Measurements from ENCODE around the gene CPB2.

CPB2 gene, protein sequence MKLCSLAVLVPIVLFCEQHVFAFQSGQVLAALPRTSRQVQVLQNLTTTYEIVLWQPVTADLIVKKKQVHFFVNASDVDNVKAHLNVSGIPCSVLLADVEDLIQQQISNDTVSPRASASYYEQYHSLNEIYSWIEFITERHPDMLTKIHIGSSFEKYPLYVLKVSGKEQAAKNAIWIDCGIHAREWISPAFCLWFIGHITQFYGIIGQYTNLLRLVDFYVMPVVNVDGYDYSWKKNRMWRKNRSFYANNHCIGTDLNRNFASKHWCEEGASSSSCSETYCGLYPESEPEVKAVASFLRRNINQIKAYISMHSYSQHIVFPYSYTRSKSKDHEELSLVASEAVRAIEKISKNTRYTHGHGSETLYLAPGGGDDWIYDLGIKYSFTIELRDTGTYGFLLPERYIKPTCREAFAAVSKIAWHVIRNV

DNA sequence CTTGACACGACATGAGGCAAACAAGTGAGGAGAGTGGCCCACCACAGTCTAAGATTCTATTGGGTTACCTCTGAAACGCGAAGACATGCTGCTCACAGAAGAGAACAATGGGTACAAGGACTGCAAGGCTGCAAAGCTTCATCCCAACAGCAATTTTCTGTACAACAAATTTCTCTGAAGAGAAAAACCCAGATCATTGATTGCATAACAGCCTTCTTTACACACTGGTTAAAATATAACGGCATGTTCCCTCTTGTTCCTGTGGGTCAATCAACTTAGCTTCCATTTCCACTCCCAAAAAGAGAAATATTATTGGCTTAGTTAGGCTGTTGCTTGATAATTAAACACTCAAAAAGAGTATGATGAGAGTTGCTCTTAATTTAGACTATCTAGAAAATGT, at the start of gene CPB2:
Gene CPB2 (minus strand): TSS at position 166 of the 400 bp plus-strand sequence. CDS start 24 bp downstream, at position 142.
- in situ Hi-C loops (cut with MboI; ENCODE audit: low sequenced_read_pairs): no loop called here

DNA sequence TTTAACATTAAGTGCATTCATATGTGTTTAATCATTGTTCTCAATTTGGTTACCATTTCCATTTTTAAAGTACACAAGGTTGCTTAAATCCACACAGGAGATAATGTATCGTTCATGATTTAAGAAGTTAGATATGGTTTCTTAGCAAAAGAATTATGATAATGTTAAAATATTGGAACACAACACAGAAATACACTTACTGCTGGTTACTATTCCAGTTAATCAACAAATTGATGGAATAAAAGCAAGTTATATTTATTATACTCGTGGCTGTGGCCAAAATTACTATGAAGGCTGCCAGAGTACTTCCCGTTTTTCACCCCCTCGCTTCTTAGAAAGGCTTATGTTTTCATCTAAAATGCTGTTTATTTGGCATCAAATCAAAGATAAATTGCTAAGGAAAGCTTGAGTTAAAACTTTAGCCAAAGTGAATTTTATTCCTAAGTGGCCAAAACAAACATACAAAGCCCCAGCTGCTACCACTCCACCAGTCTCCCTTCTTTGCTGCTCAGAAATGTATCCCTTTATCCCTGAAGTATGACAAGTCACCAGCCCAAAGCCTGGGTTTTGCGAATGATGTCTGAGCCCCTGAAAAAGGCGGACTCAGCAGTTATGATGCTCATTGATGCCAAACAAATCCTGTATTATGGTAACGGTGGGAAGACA, 49.4 kb upstream of the CPB2 start:
- in situ Hi-C loops (cut with MboI; ENCODE audit: low sequenced_read_pairs): loop anchor here (25.0 kb wide), 1 partner anchor 133 kb away; no protein-coding TSS in a partner anchor

DNA sequence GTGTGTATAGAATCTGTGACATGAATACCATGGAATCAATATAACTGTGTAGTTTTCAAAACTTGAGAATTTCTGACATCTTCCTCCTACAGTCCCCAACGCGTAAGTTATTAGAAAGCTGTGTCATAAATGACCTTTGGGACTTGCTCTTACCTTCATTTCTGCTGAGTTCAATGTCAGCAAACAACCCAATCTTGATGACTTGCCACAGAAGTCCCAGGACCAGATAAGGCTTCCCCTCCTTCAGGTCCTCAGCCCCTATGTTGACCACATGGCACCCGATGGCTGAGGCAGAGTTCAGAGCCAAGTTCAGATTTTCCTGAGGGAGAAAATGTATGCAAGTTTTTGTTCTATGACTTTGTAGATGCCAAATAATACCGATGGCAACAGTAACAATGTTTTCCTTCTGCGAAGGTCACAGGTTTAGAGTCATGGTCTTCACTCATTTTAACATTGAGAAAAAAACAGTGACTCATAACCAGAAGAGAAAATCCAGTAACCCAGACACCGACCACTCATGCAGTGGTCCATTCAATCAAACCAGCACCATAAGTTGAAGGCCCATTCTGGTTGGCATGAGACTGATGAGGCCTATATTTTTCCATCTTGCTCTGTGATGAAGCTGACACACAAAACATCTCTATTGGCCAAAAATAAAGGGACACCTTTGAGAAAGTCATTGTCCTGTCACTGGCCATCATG, 47.9 kb upstream of the CPB2 start:
- in situ Hi-C loops (cut with MboI; ENCODE audit: low sequenced_read_pairs): loop anchor here (25.0 kb wide), 1 partner anchor 135 kb away; no protein-coding TSS in a partner anchor

DNA sequence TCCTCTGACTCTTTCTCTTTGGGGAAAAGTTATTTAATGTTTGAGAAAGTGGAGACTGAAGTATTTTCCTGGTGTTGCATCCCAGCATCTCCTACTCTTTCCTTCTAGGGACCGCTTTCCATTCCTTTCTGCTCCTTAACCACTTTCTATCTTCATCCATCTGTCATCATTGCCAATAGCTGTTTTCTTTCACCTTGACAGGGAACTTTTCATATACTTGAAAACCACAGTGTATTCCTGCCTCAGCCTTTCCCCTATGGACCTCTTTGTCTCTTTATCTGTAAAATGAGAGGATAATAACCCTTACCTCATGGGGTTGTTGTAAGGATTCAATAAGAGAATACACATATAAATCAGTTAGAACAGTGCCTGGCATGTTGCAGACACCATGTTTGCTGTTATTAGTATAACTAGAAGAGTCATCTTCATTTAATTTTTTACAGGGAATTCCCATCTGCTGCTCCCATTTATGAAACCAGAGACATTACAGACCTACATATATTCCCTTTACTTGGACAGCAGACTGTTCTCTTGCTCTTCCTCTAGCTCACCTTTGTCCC, 45.4 kb upstream of the CPB2 start:
- in situ Hi-C loops (cut with MboI; ENCODE audit: low sequenced_read_pairs): loop anchor here (25.0 kb wide), 1 partner anchor 137 kb away; no protein-coding TSS in a partner anchor

DNA sequence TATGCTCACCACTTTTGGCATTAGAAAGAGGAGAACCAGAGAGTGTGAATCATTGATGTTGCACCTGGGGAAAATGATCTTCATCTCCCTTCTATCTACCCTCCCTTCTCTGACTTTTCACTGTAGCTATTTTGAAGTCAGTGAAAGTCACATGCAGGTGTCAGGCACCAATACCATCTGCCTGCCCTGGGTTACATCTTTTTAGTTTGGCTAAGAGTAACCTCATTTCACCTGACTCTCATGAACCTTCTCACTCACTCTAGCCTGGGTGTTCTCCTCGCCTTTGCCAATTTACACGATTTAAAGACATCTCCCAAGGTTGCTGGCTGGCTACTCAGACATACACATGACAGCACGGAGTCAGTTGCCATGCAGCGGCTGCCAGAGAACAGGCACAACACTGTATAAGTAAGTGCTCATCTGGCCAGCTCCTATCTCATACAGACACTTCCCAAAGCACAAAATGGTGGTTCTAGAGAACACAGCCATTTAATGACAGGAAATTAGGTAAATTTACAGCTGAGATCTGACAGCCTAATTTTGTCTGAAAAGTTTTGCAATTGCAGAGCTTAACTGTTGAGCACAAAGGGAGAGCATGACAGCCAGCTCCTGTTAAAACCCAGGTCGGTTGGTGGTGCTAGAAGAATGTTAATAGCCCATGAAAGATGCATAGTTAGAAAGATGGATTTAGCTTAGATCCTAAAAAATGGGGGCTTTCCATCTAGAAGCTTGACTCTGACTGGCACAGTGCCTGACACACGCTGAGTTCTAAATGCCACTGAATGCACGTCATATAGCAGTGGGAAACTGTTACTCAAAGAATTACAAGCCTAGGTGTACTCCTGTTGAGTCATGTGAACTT, 44.7 kb upstream of the CPB2 start:
- in situ Hi-C loops (cut with MboI; ENCODE audit: low sequenced_read_pairs): loop anchor here (25.0 kb wide), 1 partner anchor 138 kb away; no protein-coding TSS in a partner anchor

DNA sequence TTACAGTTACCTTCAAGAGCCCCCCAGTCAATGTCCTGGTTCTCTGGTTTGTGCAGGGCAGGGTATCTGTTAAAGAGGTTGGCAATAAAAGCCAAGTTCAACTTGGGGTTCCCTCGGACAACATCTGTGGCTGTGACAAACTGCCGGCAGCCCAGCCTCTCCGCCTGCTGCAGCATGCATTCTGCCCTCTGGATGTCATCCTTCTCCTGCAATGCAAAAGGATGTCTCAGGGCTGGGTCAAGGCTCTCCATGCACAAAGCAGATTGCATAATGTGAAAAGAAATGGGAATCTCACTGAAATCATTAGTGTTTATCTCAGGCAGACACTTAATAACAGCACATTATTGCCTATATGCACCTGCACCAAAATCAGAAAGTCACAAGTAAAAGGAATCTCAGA, 42.1 kb upstream of the CPB2 start:
- in situ Hi-C loops (cut with MboI; ENCODE audit: low sequenced_read_pairs): no loop called here

DNA sequence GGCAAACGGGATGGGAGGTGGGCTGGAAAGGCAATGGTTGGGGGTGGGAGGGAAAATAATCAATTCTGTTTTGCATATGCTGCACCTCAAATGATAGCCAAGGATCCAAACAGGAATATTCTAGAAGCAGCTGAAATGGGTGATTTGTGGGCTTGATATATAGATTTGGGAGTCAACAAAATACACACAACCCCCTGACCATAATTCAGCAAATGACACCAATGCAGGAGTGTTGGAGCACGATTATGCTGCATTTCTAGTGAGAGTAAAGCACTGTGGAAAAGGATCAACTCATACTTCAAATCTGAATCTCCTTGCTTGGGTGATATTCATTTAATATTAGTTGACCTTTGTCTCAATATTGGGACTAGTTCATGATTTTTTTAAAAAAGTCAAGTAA, 41.1 kb upstream of the CPB2 start:
- in situ Hi-C loops (cut with MboI; ENCODE audit: low sequenced_read_pairs): no loop called here

DNA sequence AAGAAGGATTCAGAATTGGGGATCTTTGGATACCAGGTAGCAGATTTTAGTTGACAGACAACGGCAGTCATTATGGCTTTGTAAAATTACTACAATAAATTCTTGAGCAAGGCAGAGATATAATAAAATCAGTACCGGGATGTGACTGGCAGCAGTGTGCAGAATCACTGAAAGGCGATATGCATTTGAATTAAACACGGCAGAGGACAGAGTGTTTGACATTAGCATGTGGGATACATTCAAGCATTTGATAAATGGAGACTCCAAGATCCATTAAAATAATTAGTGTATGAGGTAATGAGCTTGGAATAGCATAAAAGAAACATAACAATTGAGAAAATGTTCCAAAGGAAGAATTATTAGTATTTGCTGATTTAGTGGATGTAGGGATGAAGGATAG, 40.3 kb upstream of the CPB2 start:
- in situ Hi-C loops (cut with MboI; ENCODE audit: low sequenced_read_pairs): no loop called here

DNA sequence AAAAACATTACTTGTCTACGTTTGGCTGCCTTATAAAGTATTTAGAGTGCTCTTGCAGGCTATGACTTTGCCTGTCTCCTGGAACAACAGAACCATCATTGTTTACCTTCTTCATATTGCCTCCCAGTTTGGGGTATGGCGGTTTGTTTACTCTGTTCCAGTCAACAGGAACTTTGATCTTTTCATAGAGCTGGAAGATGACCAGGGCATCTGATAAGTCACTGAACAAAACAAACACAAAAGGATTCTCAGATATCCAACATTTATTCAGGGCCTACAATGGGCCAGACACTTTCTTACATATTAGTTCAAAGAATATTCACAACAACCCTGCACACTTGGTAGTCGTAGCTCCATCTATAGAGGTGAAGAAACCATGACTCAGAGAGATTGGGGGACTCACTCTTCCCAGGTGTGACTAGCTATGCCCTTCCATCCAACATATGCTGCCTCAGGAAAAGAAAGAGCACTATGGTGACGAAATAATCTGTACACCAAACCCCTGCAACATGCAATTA, 38.4 kb upstream of the CPB2 start:
- in situ Hi-C loops (cut with MboI; ENCODE audit: low sequenced_read_pairs): no loop called here

DNA sequence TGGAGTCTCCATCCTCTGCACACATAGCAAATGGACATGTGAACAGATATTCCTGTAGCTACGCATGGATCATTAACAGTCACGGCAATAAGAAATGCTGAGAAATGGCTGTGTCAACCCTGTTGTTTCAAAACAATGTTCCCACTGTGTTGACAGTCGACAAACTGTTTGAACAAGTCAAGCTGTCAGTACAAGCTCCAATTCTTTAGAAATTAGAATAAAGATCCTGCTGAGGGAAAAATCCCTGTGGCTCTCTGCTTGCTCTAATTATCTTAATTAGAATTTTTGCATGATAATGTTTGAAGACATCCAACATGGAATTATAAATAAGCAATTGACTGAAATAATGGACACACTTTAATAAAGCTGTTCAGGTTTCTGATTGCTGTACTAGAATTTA, 37.9 kb upstream of the CPB2 start:
- in situ Hi-C loops (cut with MboI; ENCODE audit: low sequenced_read_pairs): no loop called here

DNA sequence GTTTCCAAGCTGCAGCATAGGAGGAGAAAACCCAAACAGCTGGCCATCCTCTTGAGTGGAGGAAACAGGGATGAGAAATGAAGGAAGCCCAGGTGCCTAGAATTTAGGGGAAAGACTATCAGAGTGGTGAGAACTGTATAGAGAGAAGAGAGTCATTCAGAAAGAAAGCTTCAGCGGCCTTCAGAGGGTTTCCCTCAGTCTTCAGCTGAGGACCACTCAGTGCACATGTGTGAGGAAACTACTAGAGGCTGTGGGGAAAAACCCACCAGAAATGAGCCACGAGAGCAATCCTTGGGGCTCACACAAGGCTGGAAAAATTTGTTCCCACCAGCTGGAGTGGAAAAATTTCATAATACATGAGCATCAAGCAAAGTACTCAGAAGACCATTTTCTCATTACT, 35.2 kb upstream of the CPB2 start:
- in situ Hi-C loops (cut with MboI; ENCODE audit: low sequenced_read_pairs): no loop called here

DNA sequence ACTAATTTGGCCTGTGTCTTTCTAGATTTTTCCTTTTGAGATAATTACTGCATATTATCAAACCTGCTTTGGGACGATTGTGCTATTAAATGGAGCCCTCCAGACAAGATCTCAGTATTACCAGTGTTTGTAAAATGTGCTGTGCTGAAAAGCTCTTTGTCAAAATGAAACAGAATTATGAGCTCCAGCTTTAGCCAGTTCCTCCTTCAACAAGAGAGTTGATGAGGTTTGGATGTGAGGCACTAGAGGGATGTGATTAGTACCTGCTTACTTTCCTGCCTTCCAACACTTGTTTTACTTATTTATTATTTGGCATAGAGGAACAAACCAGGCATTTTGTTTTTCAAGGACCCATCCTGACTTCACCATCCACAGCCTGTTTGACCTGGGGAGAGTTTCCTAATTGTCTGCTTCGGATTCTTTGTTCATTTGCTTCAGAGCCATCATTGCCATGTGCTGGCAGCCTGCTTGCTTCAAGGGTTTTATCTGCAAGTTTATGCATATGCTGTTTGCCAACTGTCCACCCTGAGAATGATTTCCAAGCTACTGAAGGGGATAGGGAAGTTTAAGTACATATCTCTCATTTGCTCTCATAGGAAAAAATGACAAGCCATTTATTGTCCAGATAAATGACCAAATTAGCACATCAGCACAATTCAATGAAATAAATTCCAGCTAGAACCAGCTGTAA, 32.9 kb upstream of the CPB2 start:
- in situ Hi-C loops (cut with MboI; ENCODE audit: low sequenced_read_pairs): no loop called here

DNA sequence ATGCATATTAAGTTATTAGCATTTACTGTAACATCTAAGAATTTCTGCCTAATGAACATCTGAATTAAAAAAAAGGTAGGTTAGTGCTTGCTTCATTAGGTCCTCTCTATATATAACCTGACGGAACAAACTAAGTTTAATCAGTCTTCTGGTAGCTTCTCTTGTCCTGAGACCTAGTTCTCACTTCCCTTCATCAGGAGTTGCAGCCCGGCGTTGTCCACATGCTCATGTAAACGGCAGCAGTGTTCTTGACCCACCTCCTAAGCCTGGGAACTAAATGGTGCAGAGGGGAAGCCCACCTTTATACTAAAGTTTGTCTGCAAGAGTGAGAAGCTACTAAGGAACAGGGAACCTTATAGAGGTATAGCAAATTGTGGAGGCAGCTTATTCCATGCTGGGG, 31.9 kb upstream of the CPB2 start:
- in situ Hi-C loops (cut with MboI; ENCODE audit: low sequenced_read_pairs): no loop called here

DNA sequence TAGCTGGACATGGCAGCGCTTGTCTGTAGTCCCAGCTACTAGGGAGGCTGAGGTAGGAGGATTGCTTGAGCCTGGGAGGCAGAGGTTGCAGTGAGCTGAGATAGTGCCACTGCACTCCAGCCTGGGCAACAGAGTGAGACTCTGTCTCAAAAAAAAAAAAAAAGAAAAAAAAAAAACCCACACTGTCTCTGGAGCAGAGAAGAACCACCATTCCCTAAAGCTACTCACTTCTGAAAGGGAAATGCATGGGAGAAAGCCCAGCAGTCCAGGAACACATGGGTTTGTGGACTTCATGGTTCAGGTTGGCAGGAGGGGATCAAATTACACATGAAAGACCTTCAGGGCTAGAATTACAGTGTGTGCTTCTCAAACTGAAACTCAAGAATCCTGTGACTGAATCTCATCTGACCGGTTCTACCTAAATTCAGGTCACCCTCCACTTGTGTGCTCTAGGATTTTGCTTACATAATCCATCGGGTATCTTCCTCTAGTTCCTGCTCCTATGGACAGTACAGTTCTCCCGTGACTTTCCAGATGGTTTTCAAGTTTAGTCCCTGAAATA, 30.2 kb upstream of the CPB2 start:
- in situ Hi-C loops (cut with MboI; ENCODE audit: low sequenced_read_pairs): no loop called here

DNA sequence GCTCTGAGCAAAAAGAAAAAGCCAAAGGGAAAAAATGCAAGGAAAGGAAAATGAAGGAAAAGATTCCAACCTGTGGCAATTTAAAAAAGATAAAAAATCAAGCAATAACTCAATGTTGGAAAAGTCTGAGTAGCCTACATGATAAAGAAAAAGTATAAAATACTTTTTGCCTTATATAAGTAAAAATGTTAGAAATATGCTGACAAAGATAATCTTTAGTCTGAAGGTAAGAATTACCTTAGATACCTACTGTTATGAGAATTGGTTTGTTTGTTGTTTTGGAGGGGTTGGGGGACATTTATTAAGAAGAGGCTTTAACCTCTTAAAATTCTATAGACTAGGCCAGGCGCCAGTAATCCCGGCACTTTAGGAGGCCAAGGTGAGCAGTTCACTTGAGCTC, 29.7 kb upstream of the CPB2 start:
- in situ Hi-C loops (cut with MboI; ENCODE audit: low sequenced_read_pairs): no loop called here

DNA sequence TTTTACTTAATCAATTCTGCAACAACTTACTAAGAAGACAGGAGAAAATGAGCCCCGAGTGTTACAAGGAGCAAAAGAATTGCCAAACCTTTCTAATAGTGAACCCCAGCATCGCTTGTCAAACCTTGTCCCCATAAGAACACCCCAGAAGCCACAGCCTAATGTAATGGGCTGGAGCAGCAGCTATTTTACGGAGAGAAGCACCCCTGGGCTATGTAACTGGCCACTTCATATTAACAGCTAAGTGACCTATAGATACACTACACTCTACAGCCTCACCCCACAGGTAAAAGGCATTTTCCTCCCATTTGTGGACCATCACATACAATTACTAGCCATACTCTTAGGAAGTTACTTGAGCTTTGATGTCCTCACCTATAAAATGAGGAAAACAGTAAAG, 27.3 kb upstream of the CPB2 start:
- in situ Hi-C loops (cut with MboI; ENCODE audit: low sequenced_read_pairs): no loop called here

DNA sequence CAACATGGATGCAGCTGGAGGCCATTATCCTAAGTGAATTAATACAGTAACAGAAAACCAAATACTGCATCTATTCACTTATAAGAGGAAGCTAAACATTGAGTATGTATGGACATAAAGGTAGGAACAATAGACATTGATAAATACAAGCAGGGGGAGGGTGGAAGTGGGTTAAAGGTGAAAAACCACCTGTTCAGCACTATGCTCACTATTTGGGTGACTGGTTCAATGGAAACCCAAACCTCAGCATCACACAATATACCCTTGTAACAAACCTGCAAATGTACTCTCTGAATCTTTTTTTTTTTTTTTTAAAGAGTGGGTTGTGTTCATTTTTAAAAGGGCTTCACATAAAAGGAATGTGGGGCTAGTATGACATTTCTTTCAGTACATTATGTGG, 26.9 kb upstream of the CPB2 start:
- in situ Hi-C loops (cut with MboI; ENCODE audit: low sequenced_read_pairs): no loop called here

DNA sequence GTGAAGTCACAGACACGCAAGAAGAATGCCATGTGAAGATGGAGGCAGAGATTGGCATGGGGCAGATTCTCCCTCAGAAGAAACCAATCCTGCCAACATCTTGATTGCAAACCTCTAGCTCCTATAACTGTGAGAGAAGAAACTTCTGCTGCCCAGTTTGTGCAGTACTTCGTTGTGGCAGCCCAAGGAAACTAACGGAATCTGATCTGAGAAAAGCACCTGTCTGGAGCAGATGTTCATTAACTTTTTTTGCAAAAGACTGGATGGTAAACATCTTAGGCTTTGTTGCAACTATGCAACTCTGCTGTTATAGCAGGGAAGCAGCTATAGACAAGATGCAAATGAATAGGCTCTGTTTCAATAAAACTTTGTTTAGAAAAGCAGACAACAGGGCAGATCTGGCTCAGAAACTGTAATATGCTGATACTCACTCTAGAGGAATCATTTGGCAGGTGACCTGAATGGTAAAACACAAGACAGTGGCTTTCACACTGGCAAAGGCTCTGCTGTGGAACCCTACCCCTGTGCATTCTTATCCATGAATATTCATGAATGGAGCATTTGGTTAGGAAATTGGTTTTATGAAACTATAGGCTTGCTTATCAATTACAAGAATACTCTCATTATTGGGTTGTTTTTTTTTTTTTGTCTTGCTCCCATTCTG, 25.3 kb upstream of the CPB2 start:
- in situ Hi-C loops (cut with MboI; ENCODE audit: low sequenced_read_pairs): loop anchor here (10.0 kb wide), 1 partner anchor 315 kb away; no protein-coding TSS in a partner anchor
